Thyroid gland (tissue), 4 donors: ENCODE measurements around the gene B4GALT5.

Experiments
- POLR2A ChIP-seq, 2 donors: fragments of 450-650 bp; IDR thresholded peaks; one replicate each; pipeline ENCODE4 v1.6.1; 2017; ENCODE audit warnings: antibody characterized with exemption in 2 of 2, mild to moderate bottlenecking in 2 of 2, moderate library complexity in 1 of 2
- TF ChIP-seq, protein P1 (sequence below), 6 experiments: fragments of 200-600 bp in 3 of 6; fragments of 450-650 bp in 3 of 6; sonication (generic) in 3 of 6; IDR thresholded peaks; one replicate each; pipeline ENCODE4 v1.5.1; 2016 to 2019; ENCODE audit warnings: antibody characterized with exemption in 6 of 6, mild to moderate bottlenecking in 2 of 6, inconsistent platforms in 1 of 6, moderate library complexity in 1 of 6

DNA sequence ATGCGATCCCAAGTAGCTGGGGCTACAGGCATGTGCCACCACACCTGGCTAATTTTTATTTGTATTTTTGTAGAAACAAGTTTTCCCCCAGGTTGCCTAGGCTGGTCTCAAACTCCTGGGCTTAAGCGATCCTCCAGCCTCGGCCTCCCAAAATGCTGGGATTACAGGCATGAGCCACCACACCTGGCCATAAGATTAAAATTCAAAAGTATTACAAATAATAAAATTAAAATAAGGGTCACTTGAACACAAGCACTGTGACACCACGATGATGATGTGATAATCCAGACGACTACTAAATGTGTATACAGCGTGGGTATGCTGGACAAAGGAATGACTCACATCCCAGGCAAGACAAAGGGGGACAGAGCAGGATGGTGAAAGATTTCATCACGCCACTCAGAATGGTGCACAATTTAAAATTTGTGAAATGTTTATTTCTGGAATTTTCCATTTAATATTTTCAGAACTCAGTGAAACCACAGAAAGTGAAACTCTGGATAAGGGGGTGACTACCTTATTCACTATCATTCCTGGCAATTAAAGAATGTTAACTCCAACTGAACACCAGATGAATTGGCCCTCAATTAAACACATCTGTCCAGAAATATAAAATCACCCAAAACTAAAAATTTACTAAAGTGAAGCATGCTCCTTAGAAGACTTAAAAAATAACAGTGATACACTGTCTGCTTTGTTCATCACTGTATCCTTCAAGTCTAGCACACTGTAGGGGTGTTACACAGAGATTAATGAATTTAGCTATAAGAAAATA lies 13.1 kb downstream of the B4GALT5 start:
- TF ChIP-seq POLR2A (IDR thresholded peaks at IDR 0.05), result no peak
- TF ChIP-seq, protein P1, sequence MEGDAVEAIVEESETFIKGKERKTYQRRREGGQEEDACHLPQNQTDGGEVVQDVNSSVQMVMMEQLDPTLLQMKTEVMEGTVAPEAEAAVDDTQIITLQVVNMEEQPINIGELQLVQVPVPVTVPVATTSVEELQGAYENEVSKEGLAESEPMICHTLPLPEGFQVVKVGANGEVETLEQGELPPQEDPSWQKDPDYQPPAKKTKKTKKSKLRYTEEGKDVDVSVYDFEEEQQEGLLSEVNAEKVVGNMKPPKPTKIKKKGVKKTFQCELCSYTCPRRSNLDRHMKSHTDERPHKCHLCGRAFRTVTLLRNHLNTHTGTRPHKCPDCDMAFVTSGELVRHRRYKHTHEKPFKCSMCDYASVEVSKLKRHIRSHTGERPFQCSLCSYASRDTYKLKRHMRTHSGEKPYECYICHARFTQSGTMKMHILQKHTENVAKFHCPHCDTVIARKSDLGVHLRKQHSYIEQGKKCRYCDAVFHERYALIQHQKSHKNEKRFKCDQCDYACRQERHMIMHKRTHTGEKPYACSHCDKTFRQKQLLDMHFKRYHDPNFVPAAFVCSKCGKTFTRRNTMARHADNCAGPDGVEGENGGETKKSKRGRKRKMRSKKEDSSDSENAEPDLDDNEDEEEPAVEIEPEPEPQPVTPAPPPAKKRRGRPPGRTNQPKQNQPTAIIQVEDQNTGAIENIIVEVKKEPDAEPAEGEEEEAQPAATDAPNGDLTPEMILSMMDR (IDR thresholded peaks at IDR 0.05), result no peak
